Stimulated activated naive CD8-positive, alpha-beta T cell treated with anti-CD3 and anti-CD28 coated beads, Interleukin-15, Interleukin-2, amounts not matched to agents 100 ng/mL and 50 ng/mL, for 24 hours (primary cell): Measurements from ENCODE around the gene ZNF444.
"Not testable (repeated sequence)": the region's sequence is repeated elsewhere in the genome, so short reads cannot be mapped to it uniquely, and the experiment has no call there.

ENCODE experiments used
- H3K27ac Mint-ChIP-seq: one replicate; pipeline ENCODE4 v1.8.0; 2021; ENCODE audit warnings: mild to moderate bottlenecking, mixed read lengths
- H3K27me3 Mint-ChIP-seq: one replicate; pipeline ENCODE4 v1.8.0; 2021; ENCODE audit warnings: mixed read lengths
- H3K36me3 Mint-ChIP-seq: one replicate; pipeline ENCODE4 v1.8.0; 2021; ENCODE audit warnings: low read depth, mixed read lengths
- H3K4me1 Mint-ChIP-seq: one replicate; pipeline ENCODE4 v1.8.0; 2021; ENCODE audit warnings: low read depth, mixed read lengths
- H3K4me3 Mint-ChIP-seq: one replicate; pipeline ENCODE4 v1.8.0; 2021; ENCODE audit warnings: mild to moderate bottlenecking, mixed read lengths
- H3K9me3 Mint-ChIP-seq: one replicate; pipeline ENCODE4 v1.8.0; 2021; ENCODE audit warnings: mixed read lengths

ZNF444 gene

GRCh38 chr19:56140583-56141416 lies at the start of gene ZNF444:
Gene ZNF444, plus strand, starts transcription at chr19:56141287. Its CDS starts 5,625 bp downstream, at chr19:56146912.
- peak within 1 kb of the TSS; percentile 87 for H3K4me3 Mint-ChIP-seq
- peak within 1 kb of the TSS; percentile 96 for H3K27ac Mint-ChIP-seq
- no peaks in the 10 kb centered on the region for H3K27me3 Mint-ChIP-seq
- H3K9me3 Mint-ChIP-seq, result no peaks in the 10 kb centered on the region
- no peaks in the 10 kb centered on the region for H3K36me3 Mint-ChIP-seq
- peaks cover 27% of the 10 kb centered on the region for H3K4me1 Mint-ChIP-seq

- Mint-ChIP-seq H3K27me3 (no peaks in the 10 kb centered on the region), H3K9me3 (no peaks in the 10 kb centered on the region), H3K27ac (no peak overlapping the region)
Measured at GRCh38 chr19:56091751-56092546, 49.1 kb upstream of the ZNF444 start.

GRCh38 chr19:56092685-56093631 lies 48.1 kb upstream of the ZNF444 start:
- Mint-ChIP-seq H3K4me1 (peaks cover 5% of the 10 kb centered on the region), H3K36me3 (peaks cover 51% of the 10 kb centered on the region), H3K27ac (no peak overlapping the region), H3K27me3 (no peaks in the 10 kb centered on the region), H3K9me3 (no peaks in the 10 kb centered on the region), H3K4me3 (no peak overlapping the region)

More at GRCh38 chr19:56091751-56092546, 49.1 kb upstream of the ZNF444 start:
- H3K4me1 Mint-ChIP-seq, result peaks cover 5% of the 10 kb centered on the region
- peaks cover 46% of the 10 kb centered on the region for H3K36me3 Mint-ChIP-seq
- no peak overlapping the region for H3K4me3 Mint-ChIP-seq

- no peaks in the 10 kb centered on the region for H3K9me3 Mint-ChIP-seq
- peaks cover 46% of the 10 kb centered on the region for H3K36me3 Mint-ChIP-seq
- H3K27ac Mint-ChIP-seq, result no peak overlapping the region
- H3K4me1 Mint-ChIP-seq, result peaks cover 5% of the 10 kb centered on the region
- no peaks in the 10 kb centered on the region for H3K27me3 Mint-ChIP-seq
- no peak overlapping the region for H3K4me3 Mint-ChIP-seq
Measured at GRCh38 chr19:56094449-56094848, 46.6 kb upstream of the ZNF444 start.

- Mint-ChIP-seq H3K4me3 (no peak overlapping the region), H3K9me3 (no peaks in the 10 kb centered on the region), H3K36me3 (peaks cover 42% of the 10 kb centered on the region), H3K4me1 (peaks cover 4% of the 10 kb centered on the region), H3K27me3 (no peaks in the 10 kb centered on the region), H3K27ac (no peak overlapping the region)
Measured at GRCh38 chr19:56096665-56097064, 44.4 kb upstream of the ZNF444 start.

GRCh38 chr19:56097306-56097705 lies 43.8 kb upstream of the ZNF444 start:
- Mint-ChIP-seq H3K27me3 (no peaks in the 10 kb centered on the region), H3K4me3 (no peak overlapping the region), H3K36me3 (peaks cover 42% of the 10 kb centered on the region), H3K9me3 (no peaks in the 10 kb centered on the region), H3K27ac (no peak overlapping the region), H3K4me1 (peaks cover 4% of the 10 kb centered on the region)

- no peak overlapping the region for H3K27ac Mint-ChIP-seq
- H3K4me3 Mint-ChIP-seq, result no peak overlapping the region
- H3K27me3 Mint-ChIP-seq, result no peaks in the 10 kb centered on the region
- peaks cover 41% of the 10 kb centered on the region for H3K36me3 Mint-ChIP-seq
- H3K4me1 Mint-ChIP-seq, result peaks cover 4% of the 10 kb centered on the region
- H3K9me3 Mint-ChIP-seq, result no peaks in the 10 kb centered on the region
Measured at GRCh38 chr19:56097776-56098175, 43.3 kb upstream of the ZNF444 start.

- peaks cover 36% of the 10 kb centered on the region for H3K36me3 Mint-ChIP-seq
- H3K4me1 Mint-ChIP-seq, H3K27ac Mint-ChIP-seq, H3K9me3 Mint-ChIP-seq, H3K4me3 Mint-ChIP-seq, H3K27me3 Mint-ChIP-seq: not testable (repeated sequence)
Measured at GRCh38 chr19:56098237-56098636, 42.9 kb upstream of the ZNF444 start.

- no peaks in the 10 kb centered on the region for H3K27me3 Mint-ChIP-seq
- H3K9me3 Mint-ChIP-seq, result no peaks in the 10 kb centered on the region
- peaks cover 4% of the 10 kb centered on the region for H3K4me1 Mint-ChIP-seq
- H3K4me3 Mint-ChIP-seq, result no peak overlapping the region
- H3K36me3 Mint-ChIP-seq, result peaks cover 29% of the 10 kb centered on the region
- no peak overlapping the region for H3K27ac Mint-ChIP-seq
Measured at GRCh38 chr19:56098731-56099568, 42.1 kb upstream of the ZNF444 start.

- H3K4me3 Mint-ChIP-seq, result no peak overlapping the region
- H3K4me1 Mint-ChIP-seq, result peaks cover 8% of the 10 kb centered on the region
- no peaks in the 10 kb centered on the region for H3K9me3 Mint-ChIP-seq
- H3K36me3 Mint-ChIP-seq, result peaks cover 22% of the 10 kb centered on the region
- no peak overlapping the region for H3K27ac Mint-ChIP-seq
- no peaks in the 10 kb centered on the region for H3K27me3 Mint-ChIP-seq
Measured at GRCh38 chr19:56099638-56100539, 41.2 kb upstream of the ZNF444 start.

- no peaks in the 10 kb centered on the region for H3K27me3 Mint-ChIP-seq
- peaks cover 15% of the 10 kb centered on the region for H3K36me3 Mint-ChIP-seq
- no peaks in the 10 kb centered on the region for H3K9me3 Mint-ChIP-seq
- no peak overlapping the region for H3K27ac Mint-ChIP-seq
- H3K4me3 Mint-ChIP-seq, result no peak overlapping the region
- H3K4me1 Mint-ChIP-seq, result peaks cover 18% of the 10 kb centered on the region
Measured at GRCh38 chr19:56101095-56101494, 40.0 kb upstream of the ZNF444 start.

GRCh38 chr19:56101746-56102535 lies 39.1 kb upstream of the ZNF444 start:
- peaks cover 18% of the 10 kb centered on the region for H3K36me3 Mint-ChIP-seq
- no peak overlapping the region for H3K4me3 Mint-ChIP-seq
- no peaks in the 10 kb centered on the region for H3K27me3 Mint-ChIP-seq
- H3K27ac Mint-ChIP-seq, result no peak overlapping the region
- no peaks in the 10 kb centered on the region for H3K9me3 Mint-ChIP-seq
- peaks cover 26% of the 10 kb centered on the region for H3K4me1 Mint-ChIP-seq
